HS-27A (cell line): ENCODE measurements around the gene RAB40C.

Experiments
- DNase-seq: peaks from one replicate; pipeline ENCODE4 v3.0.0-alpha.2; 2012; ENCODE audit warnings: low read depth, missing footprints

The RAB40C gene

GRCh38 chr16:617855-618254, 28.0 kb downstream of the RAB40C start:
- DNase-seq, result no peak

GRCh38 chr16:619476-620100, 29.7 kb downstream of the RAB40C start:
- no peak for DNase-seq

GRCh38 chr16:620700-621525, 31.0 kb downstream of the RAB40C start:
- no peak for DNase-seq

- no peak for DNase-seq
These were observed 31.8 kb downstream of the RAB40C start for GRCh38 chr16:621526-622105.

GRCh38 chr16:622920-623280, 33.0 kb downstream of the RAB40C start:
- DNase-seq, result no peak

GRCh38 chr16:624526-625070, 34.7 kb downstream of the RAB40C start:
- no peak for DNase-seq

GRCh38 chr16:625117-625976, 35.5 kb downstream of the RAB40C start:
- no peak for DNase-seq

- DNase-seq, result no peak
These were observed 36.3 kb downstream of the RAB40C start for GRCh38 chr16:625977-626765.

GRCh38 chr16:626787-627453, 37.1 kb downstream of the RAB40C start:
- peak; percentile 68 for DNase-seq

- DNase-seq, result no peak
These were observed 37.8 kb downstream of the RAB40C start for GRCh38 chr16:627454-628239.

GRCh38 chr16:628321-629061, 38.6 kb downstream of the RAB40C start:
- DNase-seq, result no peak

- DNase-seq, result no peak
These were observed 39.4 kb downstream of the RAB40C start for GRCh38 chr16:629185-629832.

GRCh38 chr16:629833-630248, 40.0 kb downstream of the RAB40C start:
- DNase-seq, result no peak

- no peak for DNase-seq
These were observed 40.5 kb downstream of the RAB40C start for GRCh38 chr16:630249-630814.

GRCh38 chr16:630815-631405, 41.0 kb downstream of the RAB40C start, which contains the start of gene WFIKKN1:
Gene WFIKKN1, plus strand, starts transcription at chr16:630985. Its CDS starts 269 bp downstream, at chr16:631254.
- no peak for DNase-seq

GRCh38 chr16:631808-632358, 42.0 kb downstream of the RAB40C start:
- DNase-seq, result no peak
